WI38 (cell line): ENCODE measurements around the gene APRT.

ENCODE experiments used
- H3K4me3 ChIP-seq: 2 replicates; pipeline ENCODE4 v1.5.1; 2011; ENCODE audit warnings: low read depth, mild to moderate bottlenecking, control low read depth, low read length
- CTCF ChIP-seq: IDR thresholded peaks from 2 replicates; pipeline ENCODE4 v1.5.1; 2012; ENCODE audit warnings: low read depth, mild to moderate bottlenecking, control low read depth, low read length

APRT gene

GRCh38 chr16:88798772-88799455 is 12.8 kb downstream of the APRT start:
- no peak for TF ChIP-seq CTCF
- H3K4me3 ChIP-seq = no peak overlapping the region

- no peak for TF ChIP-seq CTCF
- no peak overlapping the region for H3K4me3 ChIP-seq
Measured at GRCh38 chr16:88798073-88798472, 13.7 kb downstream of the APRT start.

- H3K4me3 ChIP-seq = no peak overlapping the region
- no peak for TF ChIP-seq CTCF
Measured at GRCh38 chr16:88796278-88796677, 15.4 kb downstream of the APRT start.

DNA sequence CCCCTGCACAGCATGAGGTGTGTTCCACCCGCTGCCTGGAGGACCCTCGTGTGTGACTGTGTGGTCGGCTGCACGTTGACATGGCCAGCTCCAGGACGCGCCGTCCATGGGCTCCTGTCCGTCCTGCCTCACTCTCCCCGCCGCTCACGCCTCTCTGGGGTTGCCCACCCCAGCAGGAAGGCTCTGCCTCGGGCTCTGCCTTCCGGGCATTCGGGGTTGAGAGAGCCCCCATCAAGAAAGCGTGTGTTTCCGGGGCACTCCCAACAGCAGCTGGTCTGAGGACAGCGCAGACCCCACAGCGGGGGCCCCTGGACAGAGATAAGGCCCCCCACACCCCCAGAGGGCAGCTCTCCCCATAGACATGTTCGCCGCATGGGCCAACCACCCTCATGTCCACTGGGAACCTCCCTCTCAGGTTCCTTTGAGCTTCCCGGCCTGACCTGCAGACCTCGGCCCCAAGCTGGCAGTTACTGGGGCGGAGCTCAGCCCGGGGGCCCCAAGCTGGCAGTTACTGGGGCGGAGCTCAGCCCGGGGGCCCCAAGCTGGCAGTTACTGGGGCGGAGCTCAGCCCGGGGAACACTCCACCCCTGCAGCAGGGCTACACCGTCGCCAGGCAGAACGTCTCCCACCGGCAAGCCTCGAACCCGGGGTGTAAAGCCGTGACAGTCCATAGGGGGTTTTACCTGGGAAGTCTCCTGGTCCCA is 18.3 kb downstream of the APRT start:
- H3K4me3 ChIP-seq = no peak overlapping the region
- no peak for TF ChIP-seq CTCF

GRCh38 chr16:88792668-88793250 is 19.0 kb downstream of the APRT start:
- TF ChIP-seq CTCF = no peak
- H3K4me3 ChIP-seq = no peak overlapping the region

GRCh38 chr16:88792078-88792550 is 19.6 kb downstream of the APRT start:
- no peak overlapping the region for H3K4me3 ChIP-seq
- TF ChIP-seq CTCF = no peak
